GM12872 (cell line): ENCODE data around the gene NKX1-1.

ENCODE experiments used
- CTCF ChIP-seq: IDR thresholded peaks from 3 replicates; pipeline ENCODE4 v1.5.1; 2011; ENCODE audit warnings: low read depth, mild to moderate bottlenecking, low read length, moderate library complexity; ENCODE audit not compliant: insufficient read depth

Gene NKX1-1

GRCh38 chr4:1448589-1449420 is 42.6 kb upstream of the NKX1-1 start:
- TF ChIP-seq CTCF, result no peak

DNA sequence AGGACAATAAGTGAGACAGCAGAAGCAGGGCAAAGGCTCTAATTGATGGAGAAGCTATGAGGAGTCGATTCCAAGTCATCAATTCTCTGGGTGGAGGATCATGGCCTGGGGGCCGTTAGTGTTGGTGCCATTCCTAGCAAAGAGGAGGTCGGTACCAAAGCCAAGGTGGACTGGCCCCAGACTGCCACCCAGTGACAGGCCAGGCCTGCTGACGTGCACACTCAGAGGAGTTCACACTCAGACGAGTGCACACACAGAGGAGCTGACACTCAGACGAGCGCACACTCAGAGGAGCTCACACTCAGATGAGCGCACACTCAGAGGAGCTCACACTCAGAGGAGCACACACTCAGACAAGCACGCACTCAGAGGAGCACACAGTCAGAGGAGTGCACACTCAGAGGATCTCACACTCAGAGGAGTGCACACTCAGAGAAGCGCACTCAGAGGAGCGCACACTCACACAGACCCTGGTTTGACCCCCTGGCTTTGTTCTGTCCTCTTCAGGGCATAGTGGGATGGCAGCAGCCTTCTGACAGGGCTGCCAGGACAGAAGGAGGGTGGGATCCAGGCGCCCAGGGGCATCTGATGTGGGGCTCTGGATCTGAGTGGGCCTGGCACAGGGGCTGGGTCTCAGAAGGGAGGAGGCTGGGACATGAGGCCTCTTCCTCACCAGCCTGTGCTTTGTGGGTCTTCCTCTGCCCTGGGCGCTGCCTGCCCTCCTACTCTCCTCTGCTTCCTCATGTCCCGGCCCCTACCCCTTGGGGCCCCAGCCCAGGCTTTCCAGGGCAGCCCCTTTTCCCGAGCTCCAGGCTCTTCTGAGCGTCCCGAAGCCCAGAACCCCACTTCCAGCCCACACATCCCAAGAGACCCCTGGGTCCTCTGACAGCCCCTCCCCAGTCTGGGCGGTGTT is 41.7 kb upstream of the NKX1-1 start:
- TF ChIP-seq CTCF, result no peak

DNA sequence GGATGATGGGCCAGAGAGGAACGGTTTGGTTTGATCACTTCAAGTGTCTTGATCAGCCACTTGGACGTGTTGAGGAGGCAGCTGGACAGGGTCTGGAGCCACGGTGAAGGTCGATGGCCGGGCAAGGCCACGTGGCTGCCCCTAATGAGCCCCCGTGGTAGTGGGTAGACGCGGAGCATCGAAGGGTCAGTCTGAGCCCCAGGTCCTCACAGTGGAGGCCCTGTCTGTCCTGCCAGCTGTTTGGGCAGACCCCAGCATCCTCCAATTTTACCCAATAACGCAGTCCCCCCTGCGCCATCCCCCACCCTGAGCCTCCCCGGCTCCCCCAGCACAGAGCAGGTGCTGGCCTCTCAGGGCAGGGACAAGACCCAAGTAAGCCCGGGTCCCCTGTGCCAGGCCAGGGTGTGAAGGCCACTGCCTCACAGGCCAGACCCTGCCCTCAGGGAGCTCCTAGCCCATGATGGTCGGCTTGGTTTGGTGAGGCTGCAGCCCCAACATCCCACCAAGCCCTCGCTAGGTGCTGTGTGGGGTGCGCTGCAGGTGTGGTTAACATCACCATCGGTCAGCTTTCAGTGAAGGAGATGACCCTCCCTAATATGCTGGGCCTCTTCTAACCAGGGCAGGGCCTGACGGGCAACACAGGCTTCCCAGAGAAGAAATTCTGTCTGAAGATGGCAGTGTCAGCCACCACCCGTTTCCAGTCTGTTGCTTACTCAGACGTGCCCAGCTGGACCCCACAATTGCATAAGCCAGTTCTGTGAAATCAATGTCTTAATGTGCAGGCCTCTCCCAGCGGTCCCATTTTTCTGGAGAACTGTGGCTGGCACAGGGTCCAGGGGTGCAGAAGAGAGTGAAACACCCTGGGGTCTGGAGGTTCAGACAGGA is 40.5 kb upstream of the NKX1-1 start:
- no peak for TF ChIP-seq CTCF

DNA sequence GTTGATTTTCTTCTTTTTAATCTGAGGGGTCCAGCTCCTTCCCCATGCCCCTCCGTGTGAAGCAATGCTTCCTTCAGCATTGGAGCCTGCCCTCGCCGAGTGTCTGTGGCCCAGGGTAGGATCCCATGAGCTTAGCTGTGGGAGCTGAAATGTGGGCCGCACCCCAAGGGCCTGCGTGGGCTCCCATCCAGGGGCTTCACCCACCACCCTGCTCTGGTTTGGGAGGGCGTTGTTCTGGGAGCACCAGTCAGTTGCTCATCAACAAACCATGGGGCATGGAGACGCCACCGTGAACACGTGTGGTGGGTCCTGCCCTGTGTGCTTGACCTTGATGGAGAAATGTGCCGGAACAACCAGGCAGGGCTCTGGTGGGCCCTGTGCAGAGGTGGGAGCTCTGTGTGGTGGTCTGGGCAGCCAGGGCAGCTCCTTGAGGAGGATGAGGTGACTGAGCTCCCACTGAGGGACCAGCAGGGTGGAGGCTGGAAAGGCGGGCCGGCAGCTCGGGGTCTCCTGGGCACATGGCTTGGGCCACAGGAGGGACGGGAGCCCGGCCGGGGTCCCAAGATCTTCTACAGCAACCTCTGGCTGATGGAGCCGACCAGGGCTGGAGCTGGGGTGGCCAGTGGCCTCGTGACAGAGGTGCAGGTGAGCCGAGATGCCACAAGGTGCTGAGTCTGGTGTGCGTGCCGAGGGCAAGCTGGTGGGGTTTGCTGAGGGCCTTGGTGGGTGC is 39.6 kb upstream of the NKX1-1 start:
- TF ChIP-seq CTCF, result no peak

DNA sequence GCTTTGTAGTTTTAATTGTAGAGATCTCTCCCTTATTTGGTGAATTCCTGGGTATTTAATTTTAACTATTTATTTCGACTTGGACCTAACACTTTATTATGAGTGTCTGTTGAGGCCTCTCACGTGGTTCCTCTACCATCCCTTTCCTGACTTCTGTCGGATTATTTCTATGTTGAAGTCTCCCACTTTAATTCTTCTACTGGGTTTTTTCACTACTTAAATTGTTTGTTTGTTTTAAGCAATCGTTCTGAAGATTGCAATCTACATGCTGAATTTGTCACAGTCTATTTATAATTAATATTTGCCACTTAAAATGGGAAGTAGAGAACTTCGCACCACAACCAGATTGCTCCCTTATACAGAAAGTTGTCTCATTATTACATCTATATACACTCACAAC is 20.8 kb upstream of the NKX1-1 start:
- TF ChIP-seq CTCF, result no peak

DNA sequence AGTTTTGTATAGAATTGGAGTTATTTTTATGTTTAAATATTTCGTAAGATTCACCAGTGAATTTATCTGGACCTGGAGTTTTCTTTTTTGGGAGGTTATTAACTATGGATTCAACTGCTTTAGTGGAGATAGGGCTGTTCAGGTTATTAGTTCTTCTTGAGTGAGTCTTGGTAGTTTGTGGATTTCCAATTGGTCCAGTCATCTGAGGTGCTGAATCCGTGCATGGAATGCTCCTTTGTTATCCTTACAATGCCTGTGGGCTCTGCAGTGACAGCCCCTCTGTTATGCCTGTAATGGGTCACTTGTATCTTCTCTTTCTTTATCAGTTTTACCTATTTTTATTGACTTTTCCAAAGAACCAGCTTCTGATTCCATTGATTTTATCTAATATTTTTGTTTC is 15.4 kb upstream of the NKX1-1 start:
- TF ChIP-seq CTCF, result no peak
